Measurements from ENCODE around the gene PHLDB2. TPM values are rescaled to one million over a fixed set of nuclear protein-coding genes. Genes with fewer than 3 reads are reported as not detected.

The PHLDB2 gene
- total and polyA plus RNA-seq, 8 donors, result 10.6 to 149 (median 29.0) TPM

GRCh38 chr3:111978583-111979433, 119.7 kb downstream of the PHLDB2 start, which contains the start of gene ABHD10:
TSS of gene ABHD10 (plus strand) at chr3:111979026. CDS start at chr3:111979062, 36 bp downstream.
- no peaks in the 10 kb centered on the region for H3K27me3 ChIP-seq
- peak; percentile 98 to 99 for DNase-seq
- H3K9me3 ChIP-seq, result no peaks in the 10 kb centered on the region
- intact Hi-C loops (cut with DNase I; ENCODE audit: low total_unique reads), result no loop called here
- H3K27ac ChIP-seq, result peak within 1 kb of the TSS; percentile 84 to 89 (median 89)
- H3K36me3 ChIP-seq, result peaks cover 0 to 15% (median 12%) of the 10 kb centered on the region in 4 donors
- peak within 1 kb of the TSS; percentile 83 to 88 (median 84) for H3K4me3 ChIP-seq
- WGBS, 5 donors, result 2 to 7% (median 2%) methylated on average over 40 to 61 of the region's 61 CpGs
- H3K4me1 ChIP-seq, result peaks cover 15 to 40% (median 26%) of the 10 kb centered on the region in 4 donors
- TF ChIP-seq POLR2A (IDR thresholded peaks at IDR 0.05) (peak in 2 of 4 donors; percentile 82 to 87), EP300 (IDR thresholded peaks at IDR 0.05) (no peak), POLR2AphosphoS5 (IDR thresholded peaks at IDR 0.05) (peak; percentile 97 to 99 (median 98)), CTCF (IDR thresholded peaks at IDR 0.05) (no peak)

GRCh38 chr3:111979434-111980038, 120.5 kb downstream of the PHLDB2 start:
- H3K4me3 ChIP-seq, result peak overlapping the region; percentile 83 to 88 (median 84)
- H3K4me1 ChIP-seq, result peaks cover 15 to 40% (median 26%) of the 10 kb centered on the region in 4 donors
- DNase-seq, result peak in 1 of 2 donors; percentile 26
- no peaks in the 10 kb centered on the region for H3K9me3 ChIP-seq
- peak overlapping the region; percentile 84 to 89 (median 89) for H3K27ac ChIP-seq
- WGBS, 5 donors, result 13 to 19% (median 15%) methylated on average over 5 of the region's 5 CpGs
- no peak for TF ChIP-seq EP300 (IDR thresholded peaks at IDR 0.05)
- no peak for TF ChIP-seq CTCF (IDR thresholded peaks at IDR 0.05)
- TF ChIP-seq POLR2A (IDR thresholded peaks at IDR 0.05), result no peak
- no peak for TF ChIP-seq POLR2AphosphoS5 (IDR thresholded peaks at IDR 0.05)
- H3K27me3 ChIP-seq, result no peaks in the 10 kb centered on the region
- H3K36me3 ChIP-seq, result peaks cover 0 to 10% (median 6%) of the 10 kb centered on the region in 4 donors
- intact Hi-C loops (cut with DNase I; ENCODE audit: low total_unique reads), result no loop called here

- TF ChIP-seq EP300 (IDR thresholded peaks at IDR 0.05) (no peak), POLR2A (IDR thresholded peaks at IDR 0.05) (no peak), CTCF (IDR thresholded peaks at IDR 0.05) (no peak), POLR2AphosphoS5 (IDR thresholded peaks at IDR 0.05) (no peak)
- Histone ChIP-seq H3K9me3 (no peaks in the 10 kb centered on the region), H3K36me3 (no peaks in the 10 kb centered on the region), H3K27me3 (no peaks in the 10 kb centered on the region), H3K4me1 (peaks cover 15 to 40% (median 26%) of the 10 kb centered on the region in 4 donors), H3K4me3 (no peak overlapping the region), H3K27ac (no peak overlapping the region)
- intact Hi-C loops (cut with DNase I; ENCODE audit: low total_unique reads), result no loop called here
- DNase-seq, result no peak
- 74 to 87% (median 79%) methylated on average over 10 of the region's 10 CpGs for WGBS, 5 donors
Measured at GRCh38 chr3:111980716-111981456, 121.8 kb downstream of the PHLDB2 start.

- Histone ChIP-seq H3K27me3 (no peaks in the 10 kb centered on the region), H3K36me3 (peaks cover 0 to 4% (median 4%) of the 10 kb centered on the region in 4 donors), H3K27ac (no peak overlapping the region), H3K4me1 (peaks cover 15 to 40% (median 26%) of the 10 kb centered on the region in 4 donors), H3K4me3 (no peak overlapping the region), H3K9me3 (no peaks in the 10 kb centered on the region)
- intact Hi-C loops (cut with DNase I; ENCODE audit: low total_unique reads), result no loop called here
- 19 to 34% (median 25%) methylated on average over 3 of the region's 3 CpGs for WGBS, 5 donors
- DNase-seq, result no peak
- TF ChIP-seq CTCF (IDR thresholded peaks at IDR 0.05), result no peak
- no peak for TF ChIP-seq EP300 (IDR thresholded peaks at IDR 0.05)
- TF ChIP-seq POLR2AphosphoS5 (IDR thresholded peaks at IDR 0.05), result no peak
- no peak for TF ChIP-seq POLR2A (IDR thresholded peaks at IDR 0.05)
Measured at GRCh38 chr3:111981457-111981763, 122.3 kb downstream of the PHLDB2 start.

Data from stomach (tissue), 9 donors.